Ovary (tissue), 9 donors: ENCODE data around the gene CACNA2D3. TPM values are rescaled to one million over a fixed set of nuclear protein-coding genes. Genes with fewer than 3 reads are reported as not detected.
"Not testable (repeated sequence)": the region's sequence is repeated elsewhere in the genome, so short reads cannot be mapped to it uniquely, and the experiment has no call there.

Experiments used
- DNase-seq, 5 donors: peaks; one replicate each; pipeline ENCODE4 v3.0.0-alpha.2; 2019 to 2020
- H3K27ac ChIP-seq, 2 donors: fragments of 200-600 bp; one replicate each; pipeline versions ENCODE4 v1.5.1 to v1.8.0; 2019 to 2022
- H3K27me3 ChIP-seq: fragments of 200-600 bp; one replicate; pipeline ENCODE4 v1.8.0; 2022
- H3K36me3 ChIP-seq: fragments of 200-600 bp; sonication (generic); one replicate; pipeline ENCODE4 v1.5.1; 2019
- H3K4me1 ChIP-seq: one replicate; pipeline ENCODE4 v1.8.1; 2013; ENCODE audit warnings: mild to moderate bottlenecking, moderate library complexity; ENCODE audit not compliant: insufficient read depth
- H3K4me3 ChIP-seq: fragments of 200-600 bp; sonication (generic); one replicate; pipeline ENCODE4 v1.5.1; 2017
- H3K9me3 ChIP-seq, 2 donors: fragments of 200-600 bp in 1 of 2; sonication (generic) in 1 of 2; one replicate each; pipeline versions ENCODE4 v1.5.1 to v1.8.1; 2013 to 2019; ENCODE audit warnings: mild to moderate bottlenecking in 1 of 2, moderate library complexity in 1 of 2
- CTCF ChIP-seq, 3 donors: fragments of 450-650 bp in 2 of 3; fragments of 200-600 bp in 1 of 3; IDR thresholded peaks; one replicate each; pipeline versions ENCODE4 v1.5.1 to v1.8.0; 2016 to 2022; ENCODE audit warnings: antibody characterized with exemption in 3 of 3, mild to moderate bottlenecking in 1 of 3
- EP300 ChIP-seq: sonication (generic); formaldehyde crosslinking; IDR thresholded peaks from one replicate; pipeline ENCODE4 v1.6.1; 2017; ENCODE audit warnings: antibody characterized with exemption
- POLR2A ChIP-seq: fragments of 450-650 bp; IDR thresholded peaks from one replicate; pipeline ENCODE4 v1.6.1; 2017; ENCODE audit warnings: antibody characterized with exemption, mild to moderate bottlenecking, moderate library complexity
- WGBS, 3 donors: extraction: QIAGEN DNeasy Blood & Tissue Kit in 1 of 3; methylation state at CpG; one replicate each; pipeline versions ENCODE4 v1.1.5 to v1.1.7; 2013 to 2017; 5-methylcytosine and 5-hydroxymethylcytosine counted together
- intact Hi-C, 4 donors: fragments of 100-400 bp; cut with DNase I; formaldehyde crosslinking; loops; one replicate each; pipeline versions ENCODE4 v1.11.0 to v1.15.1; 2022 to 2023
- polyA plus RNA-seq, 2 donors: library from polyadenylated mRNA; stranded (reverse); fragments of 200-250 nt in 1 of 2; fragments of 350-450 nt in 1 of 2; fragmentation: Illumina TruSeq in 1 of 2; extraction: RNeasy Lipid Tissue Mini Kit (QIAGEN cat#74804) in 1 of 2; gene quantifications; one replicate each; pipeline ENCODE4 v1.2.3, GENCODE V29; 2013 to 2014
- total RNA-seq, 7 donors: library from RNA; depleted of rRNA in 2 of 7; stranded (reverse); fragments of >200 nt in 2 of 7; fragmentation: NEBNext Ultra II Directional in 3 of 7; extraction: Animal tissue kit (Norgen Biotek cat#: 25700) in 3 of 7; gene quantifications; one replicate each; pipeline versions ENCODE4 v1.1.0 to v1.2.4, GENCODE V29; 2016 to 2023
- donor health status: DM: no; HTN: no; CAD: no; lungs with moderate emphysema.
- donor health status: DM: no; HTN: no; CAD: no.
- donor health status: Bipolar disorder and iron deficiency.
- donor health status: DM: yes; HTN: yes; CAD: no.
- donor health status: DM: no; HTN: no; CAD: no.
- donor health status: DM: yes; HTN: yes; CAD: no.

CACNA2D3 gene
- total and polyA plus RNA-seq, 9 donors, result 2.0 to 10.1 (median 4.7) TPM

GRCh38 chr3:55094676-55095075 is 972.3 kb downstream of the CACNA2D3 start:
- H3K36me3 ChIP-seq, result no peaks in the 10 kb centered on the region
- DNase-seq, result no peak
- intact Hi-C loops, result no loop called here
- H3K4me3 ChIP-seq, result no peak overlapping the region
- TF ChIP-seq POLR2A (no peak), CTCF (IDR thresholded peaks at IDR 0.05) (no peak), EP300 (no peak)
- H3K27me3 ChIP-seq, result no peaks in the 10 kb centered on the region
- no peaks in the 10 kb centered on the region for H3K4me1 ChIP-seq
- no peaks in the 10 kb centered on the region for H3K9me3 ChIP-seq
- no peak overlapping the region for H3K27ac ChIP-seq

GRCh38 chr3:55097441-55097840 is 975.1 kb downstream of the CACNA2D3 start:
- Histone ChIP-seq H3K9me3 (no peaks in the 10 kb centered on the region), H3K36me3 (no peaks in the 10 kb centered on the region), H3K4me3 (no peak overlapping the region), H3K4me1 (no peaks in the 10 kb centered on the region), H3K27me3 (no peaks in the 10 kb centered on the region), H3K27ac (no peak overlapping the region)
- intact Hi-C loops, result no loop called here
- TF ChIP-seq CTCF (IDR thresholded peaks at IDR 0.05) (no peak), POLR2A (no peak), EP300 (no peak)
- no peak for DNase-seq
- 91 to 96% (median 93%) methylated on average over 3 of the region's 3 CpGs for WGBS, 3 donors

GRCh38 chr3:55105647-55106046 is 983.3 kb downstream of the CACNA2D3 start:
- WGBS, 3 donors, result 72 to 74% (median 73%) methylated on average over 10 of the region's 10 CpGs
- no peak for TF ChIP-seq CTCF (IDR thresholded peaks at IDR 0.05)
- TF ChIP-seq POLR2A, result no peak
- TF ChIP-seq EP300, result no peak
- Histone ChIP-seq H3K4me3 (no peak overlapping the region), H3K27ac (no peak overlapping the region), H3K36me3 (no peaks in the 10 kb centered on the region), H3K9me3 (no peaks in the 10 kb centered on the region), H3K4me1 (no peaks in the 10 kb centered on the region), H3K27me3 (no peaks in the 10 kb centered on the region)
- intact Hi-C loops, result loop anchor here in 1 of 4 donors (10.0 kb wide), 1 partner anchor 51 kb away; no protein-coding TSS in a partner anchor
- DNase-seq, result no peak

- DNase-seq, result no peak
- TF ChIP-seq POLR2A (no peak), EP300 (no peak), CTCF (IDR thresholded peaks at IDR 0.05) (no peak)
- intact Hi-C loops, result loop anchor here in 1 of 4 donors (10.0 kb wide), 1 partner anchor 52 kb away; no protein-coding TSS in a partner anchor
- Histone ChIP-seq H3K27me3 (no peaks in the 10 kb centered on the region), H3K36me3 (no peaks in the 10 kb centered on the region), H3K4me3 (no peak overlapping the region), H3K27ac (no peak overlapping the region), H3K4me1 (no peaks in the 10 kb centered on the region), H3K9me3 (no peaks in the 10 kb centered on the region)
- WGBS, 3 donors, result 64 to 75% (median 74%) methylated on average over 6 of the region's 6 CpGs
Observed at GRCh38 chr3:55107187-55107586, 984.8 kb downstream of the CACNA2D3 start.

GRCh38 chr3:55111906-55112305 is 989.6 kb downstream of the CACNA2D3 start:
- H3K9me3 ChIP-seq, intact Hi-C loops: not testable (repeated sequence)

More at GRCh38 chr3:55111906-55112305, 989.6 kb downstream of the CACNA2D3 start:
- WGBS, 3 donors, result 73 to 86% (median 79%) methylated on average over 3 of the region's 3 CpGs
- DNase-seq, H3K4me1 ChIP-seq, H3K27ac ChIP-seq, H3K27me3 ChIP-seq, H3K36me3 ChIP-seq, H3K4me3 ChIP-seq: not testable (repeated sequence)
